HCT116 (cell line): ENCODE measurements around the gene PTGDS. TPM values are rescaled to one million over a fixed set of nuclear protein-coding genes. Genes with fewer than 3 reads are reported as not detected.

Source experiments
- ATAC-seq: fragments of 200-7000 bp; cut with Tn5 transposase; 2 replicates; pipeline ENCODE4 v1.9.1; 2020; ENCODE audit warnings: mild to moderate bottlenecking, moderate library complexity
- BruUV-seq: library from RNA; stranded (reverse); fragments of 400-500 nt; replicated peaks from 2 replicates; lab custom pipeline; 2021; lab: Mats Ljungman, UMichigan
- CTCF ChIA-PET: fragments of 300-600 bp; sonication (Branson Sonifier 250); formaldehyde crosslinking; loops from one replicate; lab custom pipeline; 2021; ENCODE audit warnings: antibody characterized with exemption; lab: Charles Lee
- POLR2A ChIA-PET: fragments of 300-600, 350-600 bp; sonication (Branson Sonifier 250); formaldehyde crosslinking; loops from one replicate; lab custom pipeline; 2021; ENCODE audit warnings: antibody characterized with exemption; lab: Charles Lee
- RAD21 ChIA-PET, 2 experiments: fragments of 300-600 bp; sonication (Branson Sonifier 250); formaldehyde crosslinking; loops; one replicate each; lab custom pipeline; 2023; ENCODE audit warnings: low total read pairs in 2 of 2; ENCODE audit not compliant: uncharacterized antibody in 2 of 2, unreplicated experiment in 2 of 2, low non-redundant PET in 1 of 2; lab: Charles Lee
- DNase-seq: peaks from one replicate; pipeline ENCODE4 v3.0.0-alpha.2; 2010; ENCODE audit warnings: low read depth, low spot score
- H2AFZ ChIP-seq: fragments of 200-600 bp; shearing (Covaris generic), sonication (generic); 2 replicates; pipeline ENCODE4 v1.6.1; 2017; ENCODE audit warnings: low read depth, mixed run types, mixed read lengths, antibody characterized with exemption, low read length; ENCODE audit not compliant: poor library complexity, severe bottlenecking
- H3K27ac ChIP-seq: 2 replicates; pipeline ENCODE4 v1.5.1; 2012; ENCODE audit warnings: low read depth, low read length
- H3K27me3 ChIP-seq: fragments of 200-600 bp; sonication (generic); 2 replicates; pipeline ENCODE4 v1.6.1; 2016; ENCODE audit warnings: mixed run types, low read length, mixed read lengths; ENCODE audit not compliant: insufficient read depth
- H3K36me3 ChIP-seq, 2 experiments: fragments of 200-500 bp in 1 of 2; fragments of 200-600 bp in 1 of 2; sonication (Bioruptor generic) in 1 of 2; sonication (generic) in 1 of 2; 2 replicates each; pipeline versions ENCODE4 v1.5.1 to v1.6.1; 2014 to 2016; ENCODE audit warnings: low read length in 2 of 2, inconsistent platforms in 1 of 2, mixed read lengths in 1 of 2, mixed run types in 1 of 2; ENCODE audit not compliant: insufficient read depth in 2 of 2, control insufficient read depth in 1 of 2
- H3K4me1 ChIP-seq, 2 experiments: fragments of 200-600 bp in 1 of 2; sonication (generic) in 1 of 2; 2 replicates each; pipeline versions ENCODE4 v1.5.1 to v1.6.1; 2012 to 2017; ENCODE audit warnings: low read length in 2 of 2, inconsistent platforms in 1 of 2, mild to moderate bottlenecking in 1 of 2, mixed read lengths in 1 of 2, mixed run types in 1 of 2, moderate library complexity in 1 of 2; ENCODE audit not compliant: insufficient read depth in 2 of 2, control insufficient read depth in 1 of 2
- H3K4me2 ChIP-seq: fragments of 200-600 bp; sonication (generic); 2 replicates; pipeline ENCODE4 v1.6.1; 2017; ENCODE audit warnings: mixed run types, low read length, mixed read lengths
- H3K4me3 ChIP-seq, 2 experiments: fragments of 200-600 bp in 1 of 2; sonication (generic) in 1 of 2; replicated peaks in 1 of 2; 2 replicates each; pipeline ENCODE4 v1.5.1; 2011 to 2016; ENCODE audit warnings: low read length in 2 of 2, control low read depth in 1 of 2, low read depth in 1 of 2, mild to moderate bottlenecking in 1 of 2, mixed read lengths in 1 of 2, mixed run types in 1 of 2
- H3K79me2 ChIP-seq: fragments of 200-600 bp; sonication (generic); 2 replicates; pipeline ENCODE4 v1.6.1; 2017; ENCODE audit warnings: mild to moderate bottlenecking, mixed run types, low read length, moderate library complexity, mixed read lengths; ENCODE audit not compliant: insufficient read depth
- H3K9ac ChIP-seq: fragments of 200-600 bp; sonication (generic); 2 replicates; pipeline ENCODE4 v1.6.1; 2016; ENCODE audit warnings: low read length, mixed read lengths
- H3K9me2 ChIP-seq: fragments of 200-600 bp; sonication (generic), shearing (Covaris generic); 2 replicates; pipeline ENCODE4 v1.6.1; 2017; ENCODE audit warnings: mixed run types, mild to moderate bottlenecking, moderate library complexity; ENCODE audit not compliant: insufficient read depth
- H3K9me3 ChIP-seq, 2 experiments: fragments of 200-500 bp in 1 of 2; fragments of 200-600 bp in 1 of 2; sonication (Bioruptor generic) in 1 of 2; sonication (generic) in 1 of 2; 2 replicates each; pipeline ENCODE4 v1.6.1; 2014 to 2017; ENCODE audit warnings: low read length in 2 of 2, mixed read lengths in 2 of 2, inconsistent platforms in 1 of 2, low read depth in 1 of 2, mild to moderate bottlenecking in 1 of 2, mixed run types in 1 of 2, moderate library complexity in 1 of 2; ENCODE audit not compliant: control insufficient read depth in 1 of 2, insufficient read depth in 1 of 2
- H4K20me1 ChIP-seq: fragments of 200-600 bp; sonication (generic), shearing (Covaris generic); 2 replicates; pipeline ENCODE4 v1.6.1; 2017; ENCODE audit warnings: mixed run types, mild to moderate bottlenecking, moderate library complexity; ENCODE audit not compliant: insufficient read depth
- ATF3 ChIP-seq: IDR thresholded peaks from 2 replicates; pipeline ENCODE4 v1.6.1; 2012
- CEBPB ChIP-seq: IDR thresholded peaks from 2 replicates; pipeline ENCODE4 v1.6.1; 2012; ENCODE audit warnings: low read depth
- ELF1 ChIP-seq: IDR thresholded peaks from 2 replicates; pipeline ENCODE4 v1.6.1; 2012; ENCODE audit warnings: low read depth, borderline replicate concordance
- POLR2A ChIP-seq: IDR thresholded peaks from 2 replicates; pipeline ENCODE4 v1.7.0; 2011; ENCODE audit warnings: borderline replicate concordance; ENCODE audit not compliant: insufficient read depth, insufficient read length; ENCODE audit errors: extremely low read depth
- TCF7L2 ChIP-seq: IDR thresholded peaks from 2 replicates; pipeline ENCODE4 v1.7.0; 2011; ENCODE audit warnings: borderline replicate concordance, inconsistent platforms; ENCODE audit not compliant: insufficient read depth, insufficient read length; ENCODE audit errors: extremely low read depth
- ZBTB33 ChIP-seq: IDR thresholded peaks from 2 replicates; pipeline ENCODE4 v1.6.1; 2011; ENCODE audit warnings: mild to moderate bottlenecking, low read length, moderate library complexity; ENCODE audit not compliant: insufficient replicate concordance; ENCODE audit errors: extremely low read depth
- ZFX ChIP-seq: fragments of 450-650 bp; IDR thresholded peaks from 2 replicates; pipeline ENCODE4 v1.6.1; 2017
- intact Hi-C: fragments of 100-400 bp; cut with micrococcal nuclease; formaldehyde crosslinking; loops from 2 replicates; pipeline ENCODE4 v1.10.0; 2022
- total RNA-seq: library from RNA; stranded (reverse); gene quantifications from one replicate; pipeline ENCODE4 v1.2.1, GENCODE V29; 2021; ENCODE audit not compliant: unreplicated experiment

Gene PTGDS
- total RNA-seq, 1 experiment from 2014 or later: 3.1 TPM

- Histone ChIP-seq H4K20me1 (no peaks in the 10 kb centered on the region), H3K4me3 (no peak overlapping the region), H3K4me1 (peaks cover 11 to 26% of the 10 kb centered on the region in 2 experiments), H3K9me3 (no peaks in the 10 kb centered on the region), H3K27me3 (no peaks in the 10 kb centered on the region), H3K9me2 (no peaks in the 10 kb centered on the region), H2AFZ (no peak overlapping the region), H3K79me2 (no peaks in the 10 kb centered on the region), H3K4me2 (no peak overlapping the region), H3K9ac (no peak overlapping the region), H3K36me3 (no peaks in the 10 kb centered on the region)
- RAD21 ChIA-PET: no interaction called here
- intact Hi-C loops: no loop called here
- POLR2A ChIA-PET: no interaction called here
- no TSS peak for BruUV-seq
- DNase-seq: no peak
- ATAC-seq: no peak
- TF ChIP-seq ATF3 (no peak), ZBTB33 (no peak), CEBPB (no peak), ZFX (no peak), TCF7L2 (no peak), POLR2A (no peak), ELF1 (no peak)
- TF ChIP-seq, all 23 proteins: peak for 0
- no peak overlapping the region for H3K27ac ChIP-seq
- CTCF ChIA-PET: no interaction called here
Measured at GRCh38 chr9:136960938-136961275, 16.4 kb upstream of the PTGDS start.
